WTC11 (cell line): Measurements from ENCODE around the gene RMC1. TPM values are rescaled to one million over a fixed set of nuclear protein-coding genes. Genes with fewer than 3 reads are reported as not detected.

Experiments
- ATAC-seq: fragments of 200-7000 bp; cut with Tn5 transposase; 2 replicates; pipeline ENCODE4 v1.10.0; 2021; ENCODE audit warnings: mild to moderate bottlenecking, moderate library complexity
- CTCF ChIA-PET: fragments of 300-600 bp; sonication (Branson Sonifier 250); formaldehyde crosslinking; loops from one replicate; lab custom pipeline; 2021; ENCODE audit warnings: antibody characterized with exemption; lab: Charles Lee
- POLR2A ChIA-PET: fragments of 350-600 bp; sonication (Branson Sonifier 250); formaldehyde crosslinking; loops from one replicate; lab custom pipeline; 2021; ENCODE audit warnings: antibody characterized with exemption; lab: Charles Lee
- DNase-seq: peaks from one replicate; pipeline ENCODE4 v3.0.0; 2021; ENCODE audit warnings: low spot score
- H3K27ac Mint-ChIP-seq: 2 replicates; pipeline ENCODE4 v1.8.0; 2021; ENCODE audit warnings: mixed read lengths
- H3K27me3 Mint-ChIP-seq: 2 replicates; pipeline ENCODE4 v1.8.0; 2021; ENCODE audit warnings: low read depth, mild to moderate bottlenecking, moderate library complexity, mixed read lengths
- H3K36me3 Mint-ChIP-seq: 2 replicates; pipeline ENCODE4 v1.8.0; 2021; ENCODE audit warnings: mixed read lengths
- H3K4me1 Mint-ChIP-seq: 2 replicates; pipeline ENCODE4 v1.8.0; 2022; ENCODE audit warnings: mixed read lengths
- H3K4me3 Mint-ChIP-seq: 2 replicates; pipeline ENCODE4 v1.8.0; 2021; ENCODE audit warnings: mild to moderate bottlenecking, moderate library complexity, mixed read lengths
- H3K9me3 Mint-ChIP-seq: 2 replicates; pipeline ENCODE4 v1.8.0; 2021; ENCODE audit warnings: mixed read lengths
- AR ChIP-seq: fragments of 250-450 bp; sonication (Bioruptor Pico); IDR thresholded peaks from 2 replicates; pipeline ENCODE4 v1.9.0; 2021; ENCODE audit warnings: mild to moderate bottlenecking
- CBFB ChIP-seq: sonication (generic); formaldehyde crosslinking; IDR thresholded peaks from 2 replicates; pipeline ENCODE4 v1.8.1; 2022; ENCODE audit warnings: mild to moderate bottlenecking, low read depth, missing genetic modification reagents
- CDX4 ChIP-seq: fragments of 250-450 bp; sonication (Bioruptor Pico); IDR thresholded peaks from 2 replicates; pipeline ENCODE4 v1.9.0; 2021; ENCODE audit warnings: moderate library complexity, mild to moderate bottlenecking, inconsistent platforms, borderline replicate concordance
- CTCF ChIP-seq: fragments of 200-600 bp; IDR thresholded peaks from 2 replicates; pipeline ENCODE4 v1.8.0; 2022; ENCODE audit warnings: antibody characterized with exemption
- ESRRA ChIP-seq: sonication (generic); formaldehyde crosslinking; IDR thresholded peaks from 2 replicates; pipeline ENCODE4 v1.8.1; 2022; ENCODE audit warnings: mild to moderate bottlenecking, missing genetic modification reagents, borderline replicate concordance
- ETV6 ChIP-seq: sonication (generic); formaldehyde crosslinking; IDR thresholded peaks from 2 replicates; pipeline ENCODE4 v1.8.1; 2022; ENCODE audit warnings: mild to moderate bottlenecking, missing genetic modification reagents
- FOXK1 ChIP-seq: sonication (generic); formaldehyde crosslinking; IDR thresholded peaks from 2 replicates; pipeline ENCODE4 v1.8.0; 2022; ENCODE audit warnings: mild to moderate bottlenecking, moderate library complexity, missing genetic modification reagents
- HMGA2 ChIP-seq: fragments of 250-450 bp; sonication (Bioruptor Pico); IDR thresholded peaks from 2 replicates; pipeline ENCODE4 v1.4.0; 2021; ENCODE audit warnings: mild to moderate bottlenecking, moderate library complexity
- JUN ChIP-seq: sonication (generic); formaldehyde crosslinking; IDR thresholded peaks from 2 replicates; pipeline ENCODE4 v1.8.0; 2023; ENCODE audit warnings: mild to moderate bottlenecking, missing genetic modification reagents
- NR1H2 ChIP-seq: sonication (generic); formaldehyde crosslinking; IDR thresholded peaks from 2 replicates; pipeline ENCODE4 v1.9.0; 2021; ENCODE audit warnings: mild to moderate bottlenecking, moderate library complexity, missing genetic modification reagents
- NR2C2 ChIP-seq: sonication (generic); formaldehyde crosslinking; IDR thresholded peaks from 2 replicates; pipeline ENCODE4 v1.8.0; 2022; ENCODE audit warnings: mild to moderate bottlenecking, missing genetic modification reagents
- NR3C1 ChIP-seq: sonication (generic); formaldehyde crosslinking; conservative IDR thresholded peaks from 2 replicates; pipeline ENCODE4 v1.8.1; 2023; ENCODE audit warnings: low read depth, mild to moderate bottlenecking, missing genetic modification reagents
- OVOL2 ChIP-seq: fragments of 250-450 bp; sonication (Bioruptor Pico); IDR thresholded peaks from 2 replicates; pipeline ENCODE4 v1.9.0; 2021; ENCODE audit warnings: mild to moderate bottlenecking, borderline replicate concordance
- PRRX2 ChIP-seq: fragments of 250-450 bp; sonication (Bioruptor Pico); IDR thresholded peaks from 2 replicates; pipeline ENCODE4 v1.8.0; 2021; ENCODE audit warnings: mild to moderate bottlenecking
- RORB ChIP-seq: fragments of 250-450 bp; sonication (Bioruptor Pico); IDR thresholded peaks from 2 replicates; pipeline ENCODE4 v1.9.0; 2021; ENCODE audit warnings: mild to moderate bottlenecking
- SMAD4 ChIP-seq: sonication (generic); formaldehyde crosslinking; IDR thresholded peaks from 2 replicates; pipeline ENCODE4 v1.8.0; 2022; ENCODE audit warnings: mild to moderate bottlenecking, missing genetic modification reagents
- SOX15 ChIP-seq: fragments of 250-450 bp; sonication (Bioruptor Pico); IDR thresholded peaks from 2 replicates; pipeline ENCODE4 v1.9.0; 2021; ENCODE audit warnings: mild to moderate bottlenecking
- SP1 ChIP-seq: sonication (generic); formaldehyde crosslinking; conservative IDR thresholded peaks from 2 replicates; pipeline ENCODE4 v1.8.1; 2022; ENCODE audit warnings: missing genetic modification reagents
- TEAD1 ChIP-seq: sonication (generic); formaldehyde crosslinking; IDR thresholded peaks from 2 replicates; pipeline ENCODE4 v1.8.0; 2022; ENCODE audit warnings: mild to moderate bottlenecking, missing genetic modification reagents
- ZNF121 ChIP-seq: sonication (generic); formaldehyde crosslinking; IDR thresholded peaks from 2 replicates; pipeline ENCODE4 v1.8.0; 2023; ENCODE audit warnings: missing genetic modification reagents
- ZNF219 ChIP-seq: sonication (generic); formaldehyde crosslinking; IDR thresholded peaks from 2 replicates; pipeline ENCODE4 v1.8.0; 2023; ENCODE audit warnings: missing genetic modification reagents, mild to moderate bottlenecking, borderline replicate concordance
- ZNF263 ChIP-seq: sonication (generic); formaldehyde crosslinking; IDR thresholded peaks from 2 replicates; pipeline ENCODE4 v1.8.1; 2022; ENCODE audit warnings: low read depth, mild to moderate bottlenecking, moderate library complexity, missing genetic modification reagents
- ZNF317 ChIP-seq: sonication (generic); formaldehyde crosslinking; IDR thresholded peaks from 2 replicates; pipeline ENCODE4 v1.8.1; 2023; ENCODE audit warnings: low read depth, mild to moderate bottlenecking, moderate library complexity, missing genetic modification reagents, borderline replicate concordance
- ZNF425 ChIP-seq: fragments of 250-450 bp; sonication (Bioruptor Pico); conservative IDR thresholded peaks from 2 replicates; pipeline ENCODE4 v1.9.0; 2021; ENCODE audit warnings: mild to moderate bottlenecking
- ZNF671 ChIP-seq: fragments of 250-450 bp; sonication (Bioruptor Pico); IDR thresholded peaks from 2 replicates; pipeline ENCODE4 v1.8.0; 2021; ENCODE audit warnings: mild to moderate bottlenecking
- ZSCAN18 ChIP-seq: fragments of 250-450 bp; sonication (Bioruptor Pico); IDR thresholded peaks from 2 replicates; pipeline ENCODE4 v2.1.2; 2022; ENCODE audit warnings: mild to moderate bottlenecking, moderate library complexity
- total RNA-seq: library from RNA; stranded (reverse); gene quantifications from 3 replicates; pipeline ENCODE4 v1.2.3, GENCODE V29; 2021

The RMC1 gene
- total RNA-seq, 1 experiment from 2014 or later, result 15.6 TPM

- ChIA-PET CTCF (interaction anchor here (0.5 to 2.5 kb wide), 42 partner anchors 9 to 685 kb away, joined by 3 to 34 read pairs (median 4); partner anchors contain the start of gene RIOK3), POLR2A (interaction anchor here (0.6 kb wide), 1 partner anchor 365 kb away, joined by 3 read pairs; no protein-coding TSS in a partner anchor)
- H3K9me3 Mint-ChIP-seq, result no peaks in the 10 kb centered on the region
- peaks cover 5% of the 10 kb centered on the region for H3K27me3 Mint-ChIP-seq
- H3K36me3 Mint-ChIP-seq, result no peaks in the 10 kb centered on the region
- H3K4me3 Mint-ChIP-seq, result no peak overlapping the region
- DNase-seq (peak; percentile 63), ATAC-seq (peak; percentile 47)
- no peak overlapping the region for H3K27ac Mint-ChIP-seq
- H3K4me1 Mint-ChIP-seq, result peaks cover 10% of the 10 kb centered on the region
- TF ChIP-seq CTCF (peak; percentile 75), NR3C1 (CRISPR knock-in tag) (no peak)
These were observed 4.4 kb upstream of the RMC1 start for GRCh38 chr18:23498877-23499276.

- Mint-ChIP-seq H3K36me3 (no peaks in the 10 kb centered on the region), H3K27ac (no peak overlapping the region)
- TF ChIP-seq ZNF671 (CRISPR knock-in tag) (no peak), NR2C2 (CRISPR knock-in tag) (no peak), ZNF219 (CRISPR knock-in tag) (no peak), SMAD4 (no peak), CDX4 (CRISPR knock-in tag) (no peak), SOX15 (CRISPR knock-in tag) (no peak), SP1 (CRISPR knock-in tag) (no peak), TEAD1 (CRISPR knock-in tag) (no peak), ZNF121 (no peak), AR (no peak), ESRRA (CRISPR knock-in tag) (no peak), ZSCAN18 (CRISPR knock-in tag) (no peak)
- TF ChIP-seq, all 79 proteins: peak for 0
- DNase-seq (no peak), ATAC-seq (no peak)
- CTCF ChIA-PET, result interaction anchor here (1.0 to 2.5 kb wide), 12 partner anchors 9 to 516 kb away, joined by 3 to 34 read pairs (median 5); no protein-coding TSS in a partner anchor
- H3K4me3 Mint-ChIP-seq, result no peak overlapping the region
- POLR2A ChIA-PET, result no interaction called here
- H3K4me1 Mint-ChIP-seq, result peaks cover 15% of the 10 kb centered on the region
- no peaks in the 10 kb centered on the region for H3K9me3 Mint-ChIP-seq
- peaks cover 9% of the 10 kb centered on the region for H3K27me3 Mint-ChIP-seq
These were observed 4.0 kb upstream of the RMC1 start for GRCh38 chr18:23499291-23499781.

GRCh38 chr18:23501626-23502025, 1.7 kb upstream of the RMC1 start:
- H3K9me3 Mint-ChIP-seq, result no peaks in the 10 kb centered on the region
- no peak for DNase-seq
- peaks cover 3% of the 10 kb centered on the region; the same call in 1 of the 2 replicates for H3K36me3 Mint-ChIP-seq
- ChIA-PET CTCF (interaction anchor here (0.6 kb wide), 1 partner anchor 452 kb away, joined by 3 read pairs; no protein-coding TSS in a partner anchor), POLR2A (no interaction called here)
- peaks cover 12% of the 10 kb centered on the region for H3K27me3 Mint-ChIP-seq
- ATAC-seq, result no peak
- H3K4me1 Mint-ChIP-seq, result peaks cover 21% of the 10 kb centered on the region
- H3K27ac Mint-ChIP-seq, result no peak overlapping the region
- H3K4me3 Mint-ChIP-seq, result no peak overlapping the region
- TF ChIP-seq ZNF263 (CRISPR knock-in tag) (no peak), RORB (CRISPR knock-in tag) (no peak), CBFB (CRISPR knock-in tag) (no peak), ZNF425 (CRISPR knock-in tag) (no peak), ZNF317 (CRISPR knock-in tag) (no peak), FOXK1 (CRISPR knock-in tag) (no peak), OVOL2 (CRISPR knock-in tag) (no peak), JUN (CRISPR knock-in tag) (no peak), PRRX2 (CRISPR knock-in tag) (no peak), TEAD1 (CRISPR knock-in tag) (no peak), SMAD4 (no peak), ZNF219 (CRISPR knock-in tag) (no peak), ETV6 (CRISPR knock-in tag) (no peak), HMGA2 (CRISPR knock-in tag) (no peak), NR1H2 (CRISPR knock-in tag) (no peak)
